Liver (tissue), 9 donors: ENCODE measurements around the gene AVL9. TPM values are rescaled to one million over a fixed set of nuclear protein-coding genes. Genes with fewer than 3 reads are reported as not detected.

Experiments
- DNase-seq: peaks from one replicate; pipeline ENCODE4 v3.0.0-alpha.2; 2017; ENCODE audit warnings: low spot score
- H3K27ac ChIP-seq, 2 donors: one replicate each; pipeline ENCODE4 v1.7.0; 2013; ENCODE audit warnings: inconsistent platforms in 2 of 2, low read length in 2 of 2, control low read depth in 1 of 2, low read depth in 1 of 2, mild to moderate bottlenecking in 1 of 2
- H3K27me3 ChIP-seq, 4 donors: one replicate each; pipeline versions ENCODE4 v1.6.1 to v1.7.0; 2013; ENCODE audit warnings: low read length in 3 of 4, inconsistent platforms in 1 of 4, mild to moderate bottlenecking in 1 of 4, moderate library complexity in 1 of 4; ENCODE audit not compliant: control insufficient read depth in 4 of 4, insufficient read depth in 4 of 4
- H3K36me3 ChIP-seq, 4 donors: one replicate each; pipeline versions ENCODE4 v1.6.1 to v1.7.0; 2013; ENCODE audit warnings: low read length in 3 of 4, mild to moderate bottlenecking in 3 of 4, low read depth in 1 of 4, moderate library complexity in 1 of 4; ENCODE audit not compliant: control insufficient read depth in 4 of 4, insufficient read depth in 3 of 4
- H3K4me1 ChIP-seq, 4 donors: one replicate each; pipeline versions ENCODE4 v1.6.1 to v1.7.0; 2013; ENCODE audit warnings: low read length in 3 of 4, mild to moderate bottlenecking in 3 of 4, moderate library complexity in 1 of 4; ENCODE audit not compliant: control insufficient read depth in 4 of 4, insufficient read depth in 4 of 4
- H3K4me3 ChIP-seq, 3 donors: one replicate each; pipeline versions ENCODE4 v1.6.1 to v1.7.0; 2013; ENCODE audit warnings: low read length in 3 of 3, control low read depth in 1 of 3, low read depth in 1 of 3, mild to moderate bottlenecking in 1 of 3
- H3K9ac ChIP-seq, 2 donors: one replicate each; pipeline ENCODE4 v1.7.0; 2013; ENCODE audit warnings: low read length in 2 of 2, mild to moderate bottlenecking in 2 of 2, moderate library complexity in 2 of 2, control low read depth in 1 of 2, low read depth in 1 of 2
- H3K9me3 ChIP-seq, 4 donors: one replicate each; pipeline versions ENCODE4 v1.6.1 to v1.7.0; 2013; ENCODE audit warnings: low read length in 3 of 4; ENCODE audit not compliant: control insufficient read depth in 4 of 4
- ATF3 ChIP-seq: IDR thresholded peaks from 2 replicates; pipeline ENCODE4 v1.6.1; 2016; ENCODE audit warnings: antibody characterized with exemption
- CTCF ChIP-seq: fragments of 150-350 bp; IDR thresholded peaks from 2 replicates; pipeline ENCODE4 v1.5.1; 2017; ENCODE audit warnings: improper control_type of control experiment, low read depth, low read length; ENCODE audit not compliant: missing input control
- EGR1 ChIP-seq, 2 donors: IDR thresholded peaks; 2 replicates each; pipeline ENCODE4 v1.6.1; 2016 to 2018; ENCODE audit warnings: antibody characterized with exemption in 2 of 2, low read depth in 2 of 2
- FOXA1 ChIP-seq: IDR thresholded peaks from 2 replicates; pipeline ENCODE4 v1.6.1; 2016; ENCODE audit warnings: antibody characterized with exemption
- FOXA2 ChIP-seq: IDR thresholded peaks from 2 replicates; pipeline ENCODE4 v1.6.1; 2016; ENCODE audit warnings: antibody characterized with exemption
- GABPA ChIP-seq, 2 donors: IDR thresholded peaks in 1 of 2; conservative IDR thresholded peaks in 1 of 2; 2 replicates each; pipeline ENCODE4 v1.6.1; 2016; ENCODE audit warnings: antibody characterized with exemption in 2 of 2, mild to moderate bottlenecking in 1 of 2, moderate library complexity in 1 of 2
- HNF4A ChIP-seq, 2 donors: conservative IDR thresholded peaks; 2 replicates each; pipeline ENCODE4 v1.6.1; 2016; ENCODE audit warnings: antibody characterized with exemption in 2 of 2, mild to moderate bottlenecking in 2 of 2
- HNF4G ChIP-seq: IDR thresholded peaks from 2 replicates; pipeline ENCODE4 v1.6.1; 2016; ENCODE audit warnings: antibody characterized with exemption
- JUND ChIP-seq, 2 donors: IDR thresholded peaks; 2 replicates each; pipeline ENCODE4 v1.6.1; 2016; ENCODE audit warnings: antibody characterized with exemption in 2 of 2
- MAX ChIP-seq: IDR thresholded peaks from 2 replicates; pipeline ENCODE4 v1.6.1; 2016; ENCODE audit warnings: antibody characterized with exemption
- NR2F2 ChIP-seq: IDR thresholded peaks from 2 replicates; pipeline ENCODE4 v1.6.1; 2016; ENCODE audit warnings: antibody characterized with exemption
- RAD21 ChIP-seq, 2 donors: IDR thresholded peaks; 2 replicates each; pipeline ENCODE4 v1.6.1; 2016; ENCODE audit warnings: antibody characterized with exemption in 2 of 2, mild to moderate bottlenecking in 2 of 2
- REST ChIP-seq: IDR thresholded peaks from 2 replicates; pipeline ENCODE4 v1.6.1; 2016; ENCODE audit warnings: antibody characterized with exemption, mild to moderate bottlenecking
- RXRA ChIP-seq, 2 donors: IDR thresholded peaks; 2 replicates each; pipeline ENCODE4 v1.6.1; 2017 to 2018; ENCODE audit warnings: antibody characterized with exemption in 2 of 2, mild to moderate bottlenecking in 1 of 2
- SP1 ChIP-seq: IDR thresholded peaks from 2 replicates; pipeline ENCODE4 v1.6.1; 2018; ENCODE audit warnings: antibody characterized with exemption, mild to moderate bottlenecking
- TAF1 ChIP-seq: conservative IDR thresholded peaks from 2 replicates; pipeline ENCODE4 v1.6.1; 2016; ENCODE audit warnings: antibody characterized with exemption, mild to moderate bottlenecking
- YY1 ChIP-seq: IDR thresholded peaks from 2 replicates; pipeline ENCODE4 v1.6.1; 2016; ENCODE audit warnings: antibody characterized with exemption, mild to moderate bottlenecking
- ZBTB33 ChIP-seq: IDR thresholded peaks from 2 replicates; pipeline ENCODE4 v1.6.1; 2016; ENCODE audit warnings: antibody characterized with exemption
- WGBS: extraction: QIAGEN DNeasy Blood & Tissue Kit; methylation state at CpG from one replicate; pipeline ENCODE4 v1.1.7; 2013; 5-methylcytosine and 5-hydroxymethylcytosine counted together
- polyA plus RNA-seq, 2 donors: library from polyadenylated mRNA; stranded (reverse) in 1 of 2; unstranded in 1 of 2; fragments of 200-250 nt in 1 of 2; fragments of >200 nt in 1 of 2; fragmentation: Nextera tagmentation in 1 of 2; extraction: Ambion mirVana in 1 of 2; gene quantifications; one replicate each; pipeline versions ENCODE4 v1.2.1 to v1.2.3, GENCODE V29; 2013 to 2015
- total RNA-seq, 2 donors: library from RNA; depleted of rRNA; stranded (reverse); fragments of >200 nt; gene quantifications; one replicate each; pipeline ENCODE4 v1.2.3, GENCODE V29; 2014
- donor health status: healthy.
- donor health status: healthy.
- donor health status: healthy.
- donor health status: healthy.
- donor health status: healthy.

The AVL9 gene
- total and polyA plus RNA-seq, 4 donors = 5.5 to 18.5 (median 11.6) TPM

- no peak for DNase-seq
- WGBS = 98% methylated on average over 12 of the region's 12 CpGs
- Histone ChIP-seq H3K4me1 (no peaks in the 10 kb centered on the region), H3K27ac (no peak overlapping the region), H3K9me3 (no peaks in the 10 kb centered on the region), H3K4me3 (no peak overlapping the region), H3K36me3 (peaks cover 7 to 41% (median 35%) of the 10 kb centered on the region in 4 donors), H3K9ac (no peak overlapping the region), H3K27me3 (no peaks in the 10 kb centered on the region)
- TF ChIP-seq TAF1 = no peak
- no peak for TF ChIP-seq FOXA2
- TF ChIP-seq NR2F2 = no peak
- no peak for TF ChIP-seq RAD21 (IDR thresholded peaks at IDR 0.05)
- no peak for TF ChIP-seq REST
- no peak for TF ChIP-seq ZBTB33
- TF ChIP-seq GABPA (IDR thresholded peaks at IDR 0.05 in 1 of 2, conservative IDR thresholded peaks at IDR 0.05 in 1 of 2) = no peak
- TF ChIP-seq YY1 = no peak
- no peak for TF ChIP-seq ATF3
- TF ChIP-seq FOXA1 = no peak
- TF ChIP-seq SP1 = no peak
- TF ChIP-seq HNF4A (conservative IDR thresholded peaks at IDR 0.05) = no peak
- TF ChIP-seq CTCF = no peak
- no peak for TF ChIP-seq EGR1 (IDR thresholded peaks at IDR 0.05; ENCODE audit: low read depth in 2 of 2)
- no peak for TF ChIP-seq RXRA (IDR thresholded peaks at IDR 0.05)
- TF ChIP-seq JUND (IDR thresholded peaks at IDR 0.05) = no peak
- no peak for TF ChIP-seq MAX
- TF ChIP-seq HNF4G = no peak
These were observed 77.9 kb downstream of the AVL9 start for GRCh38 chr7:32573110-32573687.
